ENCODE data around the gene DPAGT1.

Gene DPAGT1

DNA sequence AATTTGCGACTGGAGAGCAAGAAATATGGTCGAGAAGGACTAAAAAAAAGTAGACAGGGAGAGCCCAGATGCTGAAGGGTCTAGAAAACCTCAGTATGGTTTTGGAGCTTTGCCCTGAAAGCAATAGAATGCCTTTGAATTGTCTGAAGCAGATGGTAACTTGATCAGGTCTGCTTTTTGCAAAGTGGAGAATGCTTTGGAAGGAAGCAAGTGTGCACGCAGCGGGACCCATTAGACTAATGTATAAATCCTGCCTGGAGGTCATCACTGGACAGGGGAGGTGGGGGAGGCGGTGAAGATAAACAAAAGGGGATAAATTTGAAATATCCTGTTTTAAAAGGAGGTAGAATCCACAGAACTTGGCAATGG is 19.0 kb upstream of the DPAGT1 start:
- Mint-ChIP-seq H3K4me3 (peak overlapping the region; percentile 88), H3K36me3 (peaks cover 55% of the 10 kb centered on the region), H3K27ac (peak overlapping the region; percentile 94), H3K4me1 (peaks cover 35% of the 10 kb centered on the region), H3K9me3 (no peaks in the 10 kb centered on the region)
- no peak for DNase-seq (ENCODE audit: low spot score in 2 of 2)
- ATAC-seq: no peak

DNA sequence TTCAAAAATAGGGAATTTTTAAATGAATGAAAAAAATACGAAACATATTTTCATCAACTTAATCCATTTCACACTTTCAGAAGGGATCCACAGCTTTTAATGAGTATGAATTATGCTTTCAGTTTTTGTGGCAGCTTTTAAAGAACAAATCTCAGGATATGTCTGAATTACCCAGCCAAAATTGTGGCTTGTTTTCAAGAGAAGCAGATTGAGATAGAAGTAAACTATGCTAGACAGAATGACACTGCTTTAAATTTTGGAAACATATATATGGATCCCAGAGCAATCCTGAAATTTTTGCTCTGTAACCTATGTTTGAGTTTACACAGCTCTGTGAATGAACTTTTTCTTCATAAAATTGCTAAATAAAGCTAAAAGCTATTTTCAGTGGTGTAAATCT is 17.3 kb upstream of the DPAGT1 start:
- H3K4me3 Mint-ChIP-seq: no peak overlapping the region
- no peak overlapping the region for H3K27ac Mint-ChIP-seq
- no peaks in the 10 kb centered on the region for H3K9me3 Mint-ChIP-seq
- DNase-seq (ENCODE audit: low spot score in 2 of 2): no peak
- H3K36me3 Mint-ChIP-seq: peaks cover 55% of the 10 kb centered on the region
- peaks cover 41% of the 10 kb centered on the region for H3K4me1 Mint-ChIP-seq
- ATAC-seq: no peak

DNA sequence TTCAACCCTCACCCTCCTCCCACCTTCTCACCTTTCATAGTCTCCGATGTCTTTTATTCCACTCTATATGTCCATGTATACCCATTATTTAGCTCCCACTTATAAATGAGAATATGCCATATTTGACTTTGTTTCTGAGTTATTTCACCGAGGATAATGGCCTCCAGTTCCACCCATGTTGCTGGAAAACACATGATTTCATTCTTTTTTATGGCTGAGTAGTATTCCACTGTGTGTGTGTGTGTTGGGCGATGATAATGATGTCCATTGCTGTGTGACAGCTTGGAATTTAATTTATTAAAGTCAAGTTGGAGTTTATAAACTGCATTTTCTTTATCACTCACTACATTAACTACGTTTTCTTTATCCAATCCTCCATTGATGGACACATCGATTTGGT is 16.6 kb upstream of the DPAGT1 start:
- no peaks in the 10 kb centered on the region for H3K9me3 Mint-ChIP-seq
- H3K4me1 Mint-ChIP-seq: peaks cover 39% of the 10 kb centered on the region
- H3K36me3 Mint-ChIP-seq: peaks cover 55% of the 10 kb centered on the region
- ATAC-seq (no peak), DNase-seq (ENCODE audit: low spot score in 2 of 2) (no peak)
- H3K27ac Mint-ChIP-seq: no peak overlapping the region
- H3K4me3 Mint-ChIP-seq: no peak overlapping the region

- ATAC-seq: no peak
- Mint-ChIP-seq H3K9me3 (no peaks in the 10 kb centered on the region), H3K27ac (peak overlapping the region; percentile 77), H3K4me3 (no peak overlapping the region), H3K4me1 (peaks cover 29% of the 10 kb centered on the region), H3K36me3 (peaks cover 54% of the 10 kb centered on the region)
- DNase-seq (ENCODE audit: low spot score in 2 of 2): no peak
Observed at GRCh38 chr11:119117004-119117706, 15.5 kb upstream of the DPAGT1 start.

DNA sequence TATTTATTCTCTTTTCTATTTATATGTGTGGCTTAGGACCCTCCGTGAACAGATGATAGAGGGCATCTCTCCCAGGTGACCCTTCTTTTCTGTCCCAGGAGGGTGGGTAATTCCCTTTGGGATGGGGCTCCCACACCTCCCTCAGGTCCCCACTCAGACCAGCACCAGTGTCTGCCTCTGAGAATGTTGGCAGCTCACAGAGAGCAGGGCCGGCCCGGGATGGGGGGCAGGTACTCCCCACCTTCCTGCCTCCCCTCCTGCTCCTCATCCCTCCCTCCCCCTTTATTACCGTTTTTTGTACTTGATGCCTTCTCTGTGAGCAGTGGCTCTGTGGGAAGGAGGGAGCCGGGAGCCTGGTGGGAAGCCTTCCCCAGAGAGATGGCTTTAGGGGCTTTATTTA is 14.9 kb upstream of the DPAGT1 start:
- Mint-ChIP-seq H3K4me1 (peaks cover 23% of the 10 kb centered on the region), H3K27ac (peak overlapping the region; percentile 77)

DNA sequence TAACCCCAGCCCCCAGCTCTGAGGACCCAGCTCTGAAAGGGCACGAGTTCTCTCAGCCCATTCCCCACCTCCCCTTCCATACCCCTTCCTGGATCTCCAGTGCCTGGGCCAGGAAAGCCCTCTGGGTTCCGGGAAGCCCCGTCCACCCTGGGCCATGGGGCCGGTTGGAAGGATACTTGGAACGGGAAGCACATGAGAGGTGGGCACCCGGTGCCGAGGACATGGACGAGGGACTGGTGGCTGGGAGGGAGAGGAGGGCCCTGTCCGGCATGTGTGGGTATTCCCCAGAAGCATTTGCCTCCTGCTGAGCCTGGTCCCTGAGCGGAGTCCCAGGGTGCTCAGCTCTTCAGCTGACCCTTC is 14.6 kb upstream of the DPAGT1 start:
- Mint-ChIP-seq H3K4me1 (peaks cover 23% of the 10 kb centered on the region), H3K9me3 (no peaks in the 10 kb centered on the region), H3K27ac (peak overlapping the region; percentile 77), H3K4me3 (peak overlapping the region; percentile 32), H3K36me3 (peaks cover 51% of the 10 kb centered on the region)
- no peak for ATAC-seq
- DNase-seq (ENCODE audit: low spot score in 2 of 2): no peak

More for the DNA sequence above, 14.9 kb upstream of the DPAGT1 start:
- DNase-seq (ENCODE audit: low spot score in 2 of 2) (no peak), ATAC-seq (no peak)
- Mint-ChIP-seq H3K9me3 (no peaks in the 10 kb centered on the region), H3K4me3 (no peak overlapping the region), H3K36me3 (peaks cover 51% of the 10 kb centered on the region)

- H3K36me3 Mint-ChIP-seq: peaks cover 53% of the 10 kb centered on the region
- H3K4me1 Mint-ChIP-seq: peaks cover 20% of the 10 kb centered on the region
- peak overlapping the region; percentile 77 for H3K27ac Mint-ChIP-seq
- H3K9me3 Mint-ChIP-seq: no peaks in the 10 kb centered on the region
- DNase-seq (ENCODE audit: low spot score in 2 of 2): no peak
- ATAC-seq: peak; percentile 20
- peak overlapping the region; percentile 32 for H3K4me3 Mint-ChIP-seq
Observed at GRCh38 chr11:119115484-119116234, 14.0 kb upstream of the DPAGT1 start.

- Mint-ChIP-seq H3K27ac (no peak overlapping the region), H3K9me3 (no peaks in the 10 kb centered on the region), H3K4me1 (peaks cover 26% of the 10 kb centered on the region), H3K4me3 (no peak overlapping the region), H3K36me3 (peaks cover 55% of the 10 kb centered on the region)
- ATAC-seq: no peak
- no peak for DNase-seq (ENCODE audit: low spot score in 2 of 2)
Observed at GRCh38 chr11:119114351-119114750, 12.7 kb upstream of the DPAGT1 start.

GRCh38 chr11:119113716-119114115 is 12.1 kb upstream of the DPAGT1 start:
- peak overlapping the region; percentile 5 for H3K27ac Mint-ChIP-seq
- H3K4me3 Mint-ChIP-seq: no peak overlapping the region
- DNase-seq (ENCODE audit: low spot score in 2 of 2) (no peak), ATAC-seq (no peak)
- no peaks in the 10 kb centered on the region for H3K9me3 Mint-ChIP-seq
- peaks cover 33% of the 10 kb centered on the region for H3K4me1 Mint-ChIP-seq
- peaks cover 59% of the 10 kb centered on the region for H3K36me3 Mint-ChIP-seq

- Mint-ChIP-seq H3K27ac (peak overlapping the region; percentile 5), H3K4me3 (no peak overlapping the region), H3K9me3 (no peaks in the 10 kb centered on the region), H3K4me1 (peaks cover 39% of the 10 kb centered on the region), H3K36me3 (peaks cover 66% of the 10 kb centered on the region)
- DNase-seq (ENCODE audit: low spot score in 2 of 2): no peak
- ATAC-seq: no peak
Observed at GRCh38 chr11:119112314-119113020, 10.8 kb upstream of the DPAGT1 start.

- H3K27ac Mint-ChIP-seq: no peak overlapping the region
- H3K9me3 Mint-ChIP-seq: no peaks in the 10 kb centered on the region
- no peak overlapping the region for H3K4me3 Mint-ChIP-seq
- H3K36me3 Mint-ChIP-seq: peaks cover 66% of the 10 kb centered on the region
- no peak for ATAC-seq
- peaks cover 45% of the 10 kb centered on the region for H3K4me1 Mint-ChIP-seq
- no peak for DNase-seq (ENCODE audit: low spot score in 2 of 2)
Observed at GRCh38 chr11:119111361-119111925, 9.8 kb upstream of the DPAGT1 start.

DNA sequence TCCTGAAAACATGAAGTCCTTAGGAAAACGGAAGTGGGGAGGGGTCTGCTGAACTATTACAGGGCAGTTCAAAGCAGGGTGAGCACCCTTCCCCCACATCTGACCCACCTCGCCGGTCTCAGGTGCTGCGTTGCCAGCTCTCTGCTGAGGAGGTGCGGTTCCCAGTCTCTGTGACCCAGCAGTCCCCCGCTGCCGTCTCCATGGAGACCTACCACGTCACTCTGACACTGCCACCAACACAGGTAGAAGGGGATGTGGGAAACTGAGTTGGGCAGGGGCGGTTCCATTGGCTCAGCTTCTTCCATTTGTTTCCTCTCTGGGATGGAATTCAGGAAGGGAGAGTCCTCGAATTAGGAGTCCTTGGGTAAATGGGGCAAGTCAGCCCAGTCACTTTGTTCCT is 8.8 kb upstream of the DPAGT1 start:
- H3K36me3 Mint-ChIP-seq: peaks cover 57% of the 10 kb centered on the region

GRCh38 chr11:119109843-119110242 is 8.2 kb upstream of the DPAGT1 start:
- peak overlapping the region; percentile 88 for H3K4me3 Mint-ChIP-seq
- H3K9me3 Mint-ChIP-seq: no peaks in the 10 kb centered on the region
- ATAC-seq (no peak), DNase-seq (ENCODE audit: low spot score in 2 of 2) (no peak)
- H3K4me1 Mint-ChIP-seq: peaks cover 42% of the 10 kb centered on the region
- H3K36me3 Mint-ChIP-seq: peaks cover 51% of the 10 kb centered on the region
- H3K27ac Mint-ChIP-seq: peak overlapping the region; percentile 86

More for the DNA sequence above, 8.8 kb upstream of the DPAGT1 start:
- ATAC-seq: no peak
- H3K27ac Mint-ChIP-seq: peak overlapping the region; percentile 86
- no peak for DNase-seq (ENCODE audit: low spot score in 2 of 2)
- H3K9me3 Mint-ChIP-seq: no peaks in the 10 kb centered on the region
- peaks cover 47% of the 10 kb centered on the region for H3K4me1 Mint-ChIP-seq
- H3K4me3 Mint-ChIP-seq: no peak overlapping the region

GRCh38 chr11:119108857-119109221 is 7.2 kb upstream of the DPAGT1 start:
- ATAC-seq (no peak), DNase-seq (ENCODE audit: low spot score in 2 of 2) (no peak)
- peaks cover 42% of the 10 kb centered on the region for H3K4me1 Mint-ChIP-seq
- H3K27ac Mint-ChIP-seq: peak overlapping the region; percentile 86
- no peaks in the 10 kb centered on the region for H3K9me3 Mint-ChIP-seq
- H3K4me3 Mint-ChIP-seq: peak overlapping the region; percentile 88
- peaks cover 41% of the 10 kb centered on the region for H3K36me3 Mint-ChIP-seq

DNA sequence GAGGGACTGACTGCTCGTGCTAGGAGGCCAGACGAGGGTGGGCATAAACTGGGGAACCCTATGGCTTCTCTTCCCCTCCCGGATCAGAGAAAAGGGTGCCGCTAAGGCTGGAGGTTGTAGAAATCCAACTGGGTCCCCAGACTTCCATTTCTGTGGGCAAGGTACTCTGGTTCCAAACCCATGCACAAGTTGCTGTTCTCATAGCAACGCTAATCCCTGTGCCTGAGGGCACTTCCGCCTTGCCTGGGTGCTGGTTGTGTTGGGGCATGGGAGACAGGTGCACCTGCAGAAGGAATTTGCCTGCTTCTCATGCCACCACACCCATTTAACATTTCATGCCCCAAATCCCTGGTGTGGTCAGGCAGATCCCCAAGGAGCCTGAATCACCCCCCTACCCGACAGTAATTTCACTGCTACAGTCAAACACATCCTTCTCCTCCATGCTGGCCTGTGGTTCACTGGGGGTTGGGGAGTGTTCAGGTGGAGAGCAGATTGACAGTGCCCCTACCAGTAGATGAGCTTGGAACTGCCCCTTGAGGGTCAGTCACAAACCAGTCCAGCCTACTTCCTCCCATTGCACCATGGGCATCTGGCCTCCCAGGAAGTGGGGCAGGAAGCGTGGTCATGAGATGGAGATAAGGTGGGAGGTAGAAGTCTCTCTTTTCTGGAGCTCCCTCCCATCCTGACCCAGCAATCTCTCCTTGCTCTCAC is 6.6 kb upstream of the DPAGT1 start:
- Mint-ChIP-seq H3K9me3 (no peaks in the 10 kb centered on the region), H3K4me1 (peaks cover 42% of the 10 kb centered on the region), H3K27ac (peak overlapping the region; percentile 86), H3K4me3 (peak overlapping the region; percentile 88), H3K36me3 (peaks cover 36% of the 10 kb centered on the region)
- DNase-seq (ENCODE audit: low spot score in 2 of 2): no peak
- peak; percentile 36 for ATAC-seq
